IMR-90 (cell line): ENCODE data around the gene KCNQ5. TPM values are rescaled to one million over a fixed set of nuclear protein-coding genes. Genes with fewer than 3 reads are reported as not detected.

Source experiments
- ATAC-seq: fragments of 200-7000 bp; cut with Tn5 transposase; 2 replicates; pipeline ENCODE4 v1.9.1; 2020; ENCODE audit warnings: low read depth, mild to moderate bottlenecking, moderate library complexity
- BruUV-seq: library from RNA; stranded (reverse); fragments of 400-500 nt; replicated peaks from 2 replicates; lab custom pipeline; 2021; lab: Mats Ljungman, UMichigan
- CTCF ChIA-PET: fragments of 300-600 bp; formaldehyde crosslinking; extraction: SDS; loops from one replicate; lab custom pipeline; 2021; ENCODE audit warnings: antibody characterized with exemption; lab: Yijun Ruan, JAX
- POLR2A ChIA-PET: fragments of 300-600 bp; sonication (Branson Sonifier 250); formaldehyde crosslinking; loops from one replicate; lab custom pipeline; 2022; ENCODE audit warnings: antibody characterized with exemption; ENCODE audit not compliant: unreplicated experiment; lab: Charles Lee
- DNase-seq: peaks from one replicate; pipeline ENCODE4 v3.0.0; 2013
- H2AFZ ChIP-seq: replicated peaks from 2 replicates; pipeline ENCODE3; 2013; ENCODE audit warnings: low read length, mild to moderate bottlenecking; ENCODE audit not compliant: poor library complexity
- H2AK5ac ChIP-seq: 2 replicates; pipeline ENCODE4 v1.6.1; 2013; ENCODE audit warnings: low read depth, low read length, inconsistent platforms
- H2AK9ac ChIP-seq: replicated peaks from 2 replicates; pipeline ENCODE3; 2013; ENCODE audit warnings: mild to moderate bottlenecking, low read depth, low read length, moderate library complexity; ENCODE audit not compliant: poor library complexity
- H2BK120ac ChIP-seq: 2 replicates; pipeline ENCODE4 v1.6.1; 2013; ENCODE audit warnings: low read depth, low read length, inconsistent platforms
- H2BK15ac ChIP-seq: 3 replicates; pipeline ENCODE4 v1.6.1; 2013; ENCODE audit warnings: low read depth, low read length, inconsistent platforms
- H2BK20ac ChIP-seq: 2 replicates; pipeline ENCODE4 v1.6.1; 2013; ENCODE audit warnings: low read depth, mild to moderate bottlenecking, inconsistent platforms, low read length, moderate library complexity
- H2BK5ac ChIP-seq: 2 replicates; pipeline ENCODE4 v1.6.1; 2013; ENCODE audit warnings: mild to moderate bottlenecking, low read depth, low read length, inconsistent platforms; ENCODE audit not compliant: poor library complexity, severe bottlenecking
- H3K14ac ChIP-seq: replicated peaks from 2 replicates; pipeline ENCODE4 v1.6.1; 2013; ENCODE audit warnings: low read depth, low read length, inconsistent platforms
- H3K18ac ChIP-seq: 2 replicates; pipeline ENCODE4 v1.6.1; 2013; ENCODE audit warnings: low read depth, low read length, control low read depth
- H3K23ac ChIP-seq: 2 replicates; pipeline ENCODE4 v1.6.1; 2013; ENCODE audit warnings: low read depth, low read length, inconsistent platforms
- H3K27ac ChIP-seq: 2 replicates; pipeline ENCODE4 v1.5.1; 2013; ENCODE audit warnings: mild to moderate bottlenecking, control low read depth, low read length; ENCODE audit not compliant: insufficient read depth
- H3K27me3 ChIP-seq: 2 replicates; pipeline ENCODE4 v1.6.1; 2013; ENCODE audit warnings: low read length; ENCODE audit not compliant: control insufficient read depth, insufficient read depth
- H3K36me3 ChIP-seq: 2 replicates; pipeline ENCODE4 v1.6.1; 2013; ENCODE audit warnings: low read length, mixed read lengths; ENCODE audit not compliant: control insufficient read depth, insufficient read depth
- H3K4ac ChIP-seq: 2 replicates; pipeline ENCODE4 v1.6.1; 2013; ENCODE audit warnings: low read depth, low read length, inconsistent platforms
- H3K4me1 ChIP-seq: 2 replicates; pipeline ENCODE4 v1.6.1; 2013; ENCODE audit warnings: low read length, mixed read lengths; ENCODE audit not compliant: control insufficient read depth, insufficient read depth
- H3K4me2 ChIP-seq: 2 replicates; pipeline ENCODE4 v1.6.1; 2013; ENCODE audit warnings: low read depth, mild to moderate bottlenecking, control low read depth, low read length, moderate library complexity
- H3K4me3 ChIP-seq: 2 replicates; pipeline ENCODE4 v1.5.1; 2013; ENCODE audit warnings: low read depth, mild to moderate bottlenecking, control low read depth, low read length, moderate library complexity; ENCODE audit not compliant: insufficient read depth
- H3K56ac ChIP-seq: 2 replicates; pipeline ENCODE4 v1.6.1; 2013; ENCODE audit warnings: low read length, inconsistent platforms; ENCODE audit not compliant: insufficient read depth; ENCODE audit errors: extremely low read depth
- H3K79me1 ChIP-seq, 2 experiments: 2 replicates each; pipeline ENCODE4 v1.6.1; 2013; ENCODE audit warnings: low read length in 2 of 2, inconsistent platforms in 1 of 2, low read depth in 1 of 2
- H3K9ac ChIP-seq: 2 replicates; pipeline ENCODE4 v1.6.1; 2013; ENCODE audit warnings: low read depth, low read length, control low read depth
- H3K9me1 ChIP-seq: 2 replicates; pipeline ENCODE4 v1.6.1; 2013; ENCODE audit warnings: low read length, inconsistent platforms; ENCODE audit not compliant: insufficient read depth
- H3K9me3 ChIP-seq: 2 replicates; pipeline ENCODE4 v1.6.1; 2013; ENCODE audit warnings: low read length; ENCODE audit not compliant: control insufficient read depth, insufficient read depth
- H4K20me1 ChIP-seq: 2 replicates; pipeline ENCODE4 v1.6.1; 2013; ENCODE audit warnings: low read length, inconsistent platforms; ENCODE audit not compliant: insufficient read depth
- H4K5ac ChIP-seq: 2 replicates; pipeline ENCODE4 v1.6.1; 2013; ENCODE audit warnings: mild to moderate bottlenecking, low read depth, low read length, control low read depth
- H4K8ac ChIP-seq, 2 experiments: 2 replicates each; pipeline ENCODE4 v1.6.1; 2013; ENCODE audit warnings: low read depth in 2 of 2, low read length in 2 of 2, control low read depth in 1 of 2, inconsistent platforms in 1 of 2
- H4K91ac ChIP-seq: 2 replicates; pipeline ENCODE4 v1.6.1; 2013; ENCODE audit warnings: low read depth, low read length, inconsistent platforms; ENCODE audit not compliant: insufficient read depth
- BHLHE40 ChIP-seq: fragments of 150-350 bp; IDR thresholded peaks from 2 replicates; pipeline ENCODE4 v1.6.1; 2016; ENCODE audit warnings: mild to moderate bottlenecking, low read depth, low read length
- CHD1 ChIP-seq: IDR thresholded peaks from 2 replicates; pipeline ENCODE4 v1.6.1; 2012; ENCODE audit warnings: low read depth, low read length, improper control_type of control experiment
- FOS ChIP-seq: fragments of 150-350 bp; IDR thresholded peaks from 2 replicates; pipeline ENCODE4 v1.6.1; 2016; ENCODE audit warnings: low read depth, low read length
- MAFK ChIP-seq: IDR thresholded peaks from 2 replicates; pipeline ENCODE4 v1.6.1; 2012; ENCODE audit warnings: low read depth, low read length, improper control_type of control experiment
- MAZ ChIP-seq: IDR thresholded peaks from 2 replicates; pipeline ENCODE4 v1.6.1; 2012; ENCODE audit warnings: low read depth, mild to moderate bottlenecking, low read length, improper control_type of control experiment, moderate library complexity, borderline replicate concordance
- MXI1 ChIP-seq: IDR thresholded peaks from 2 replicates; pipeline ENCODE4 v1.6.1; 2012; ENCODE audit warnings: low read depth, mild to moderate bottlenecking, low read length, moderate library complexity, borderline replicate concordance
- POLR2A ChIP-seq: IDR thresholded peaks from 2 replicates; pipeline ENCODE4 v1.6.1; 2012; ENCODE audit warnings: mild to moderate bottlenecking, low read depth, low read length
- RFX5 ChIP-seq: IDR thresholded peaks from 2 replicates; pipeline ENCODE4 v1.8.0; 2012; ENCODE audit warnings: low read depth, mild to moderate bottlenecking, low read length, moderate library complexity
- USF2 ChIP-seq: fragments of 150-350 bp; IDR thresholded peaks from 2 replicates; pipeline ENCODE4 v1.6.1; 2017; ENCODE audit warnings: mild to moderate bottlenecking, antibody characterized with exemption, low read length, low read depth
- WGBS, 2 experiments: methylation state at CpG; one replicate each; pipeline versions ENCODE4 v1.1.5 to v1.1.7; 2013; ENCODE audit warnings: missing lambda C conversion rate in 2 of 2; ENCODE audit not compliant: insufficient read length in 1 of 2; ENCODE audit errors: extremely low coverage in 2 of 2; 5-methylcytosine and 5-hydroxymethylcytosine counted together
- dilution Hi-C: fragments of 300-500 bp; cut with HindIII; formaldehyde crosslinking; loops from one replicate; pipeline ENCODE4 v1.14.3; 2018; ENCODE audit warnings: low sequenced_read_pairs; ENCODE audit not compliant: unreplicated experiment
- in situ Hi-C: fragments of 300-500 bp; cut with MboI; formaldehyde crosslinking; loops from 3 replicates; pipeline ENCODE4 v1.14.3; 2019; ENCODE audit warnings: low sequenced_read_pairs, inconsistent platforms, mixed read lengths
- intact Hi-C: fragments of 100-400 bp; cut with micrococcal nuclease; formaldehyde crosslinking; loops from 2 replicates; pipeline ENCODE4 v1.10.0; 2022
- polyA plus RNA-seq, 3 experiments: library from polyadenylated mRNA; depleted of rRNA; stranded (reverse); fragments of >200 nt; gene quantifications; 2 replicates each; pipeline ENCODE4 v1.2.3, GENCODE V29; 2012; ENCODE audit warnings: low replicate concordance in 1 of 3
- total RNA-seq: library from RNA; depleted of rRNA; stranded (reverse); fragments of >200 nt; gene quantifications from 2 replicates; pipeline ENCODE4 v1.2.3, GENCODE V29; 2012

The KCNQ5 gene
- total and polyA plus RNA-seq, 2 of the 4 experiments (the other 2 are of a cell fraction), result 0.75 to 1.3 TPM

- DNase-seq (no peak), ATAC-seq (no peak)
- POLR2A ChIA-PET, result no interaction called here
- no peaks in the 10 kb centered on the region for H3K9me1 ChIP-seq
- BruUV-seq, result no TSS peak
- H2AFZ ChIP-seq, result no peak overlapping the region
- H3K9ac ChIP-seq, result no peak overlapping the region
- no peak overlapping the region for H4K8ac ChIP-seq
- CTCF ChIA-PET, result no interaction called here
- dilution Hi-C loops (no loop called here), intact Hi-C loops (no loop called here), in situ Hi-C loops (no loop called here)
- no peak overlapping the region for H2AK9ac ChIP-seq
- H4K20me1 ChIP-seq, result no peaks in the 10 kb centered on the region
- no peak overlapping the region for H3K4ac ChIP-seq
- H3K14ac ChIP-seq, result no peak overlapping the region
- no peak overlapping the region for H3K56ac ChIP-seq
- no peak overlapping the region for H2BK120ac ChIP-seq
- H3K36me3 ChIP-seq, result no peaks in the 10 kb centered on the region
- no peaks in the 10 kb centered on the region for H3K9me3 ChIP-seq
- no peaks in the 10 kb centered on the region for H3K27me3 ChIP-seq
- no peaks in the 10 kb centered on the region for H3K79me1 ChIP-seq
- no peak overlapping the region for H3K18ac ChIP-seq
- no peak overlapping the region for H2BK20ac ChIP-seq
- H2BK5ac ChIP-seq, result no peak overlapping the region
- no peak overlapping the region for H4K91ac ChIP-seq
- H3K4me3 ChIP-seq, result no peak overlapping the region
- H3K23ac ChIP-seq, result no peak overlapping the region
- no peaks in the 10 kb centered on the region for H3K4me1 ChIP-seq
- H2BK15ac ChIP-seq, result no peak overlapping the region
- no peak overlapping the region for H4K5ac ChIP-seq
- no peak overlapping the region for H2AK5ac ChIP-seq
- TF ChIP-seq RFX5, result no peak
- TF ChIP-seq CHD1, result no peak
- no peak for TF ChIP-seq MAZ
- no peak for TF ChIP-seq USF2
- TF ChIP-seq POLR2A, result no peak
- no peak for TF ChIP-seq FOS
- TF ChIP-seq MAFK, result no peak
- TF ChIP-seq MXI1, result no peak
- TF ChIP-seq BHLHE40, result no peak
- WGBS, 2 experiments, result no CpG with 5 or more reads among the region's 3 CpGs
- no peak overlapping the region for H3K4me2 ChIP-seq
- H3K27ac ChIP-seq, result no peak overlapping the region
Observed at GRCh38 chr6:73058736-73059135, 436.9 kb downstream of the KCNQ5 start.
